H9 (cell line): Measurements from ENCODE around the gene UNC50. TPM values are rescaled to one million over a fixed set of nuclear protein-coding genes. Genes with fewer than 3 reads are reported as not detected.

ENCODE experiments used
- DNase-seq: peaks from one replicate; pipeline ENCODE4 v3.0.0-alpha.2; 2017
- H2AFZ ChIP-seq: one replicate; pipeline ENCODE4 v1.6.1; 2013; ENCODE audit warnings: mild to moderate bottlenecking, low read length, control low read depth, moderate library complexity
- H2AK5ac ChIP-seq: 2 replicates; pipeline ENCODE4 v1.6.1; 2013; ENCODE audit warnings: low read length, control low read depth, mixed read lengths; ENCODE audit not compliant: insufficient read length
- H2BK120ac ChIP-seq: one replicate; pipeline ENCODE4 v1.6.1; 2013; ENCODE audit warnings: low read depth, mild to moderate bottlenecking, low read length, control low read depth, inconsistent platforms; ENCODE audit not compliant: poor library complexity, severe bottlenecking
- H2BK12ac ChIP-seq: 2 replicates; pipeline ENCODE4 v1.6.1; 2013; ENCODE audit warnings: low read length, control low read depth, mixed read lengths, low read depth; ENCODE audit not compliant: insufficient read length
- H2BK15ac ChIP-seq: 2 replicates; pipeline ENCODE4 v1.6.1; 2013; ENCODE audit warnings: low read depth, low read length, control low read depth
- H2BK20ac ChIP-seq: one replicate; pipeline ENCODE4 v1.6.1; 2013; ENCODE audit warnings: low read depth, mild to moderate bottlenecking, low read length, control low read depth, inconsistent platforms; ENCODE audit not compliant: poor library complexity, severe bottlenecking
- H2BK5ac ChIP-seq: 2 replicates; pipeline ENCODE4 v1.6.1; 2013; ENCODE audit warnings: low read length, control low read depth, mixed read lengths; ENCODE audit not compliant: insufficient read length
- H3K14ac ChIP-seq: 2 replicates; pipeline ENCODE4 v1.6.1; 2013; ENCODE audit warnings: low read length, control low read depth; ENCODE audit not compliant: insufficient read depth
- H3K18ac ChIP-seq: 2 replicates; pipeline ENCODE4 v1.6.1; 2013; ENCODE audit warnings: low read depth, mild to moderate bottlenecking, mixed read lengths, low read length, control low read depth; ENCODE audit not compliant: insufficient read length
- H3K23ac ChIP-seq: 2 replicates; pipeline ENCODE4 v1.6.1; 2013; ENCODE audit warnings: low read length, control low read depth, mixed read lengths, low read depth; ENCODE audit not compliant: insufficient read length
- H3K23me2 ChIP-seq: 2 replicates; pipeline ENCODE4 v1.6.1; 2013; ENCODE audit warnings: low read depth, mild to moderate bottlenecking, mixed read lengths, low read length, control low read depth; ENCODE audit not compliant: insufficient read length, poor library complexity, severe bottlenecking
- H3K27ac ChIP-seq: 2 replicates; pipeline ENCODE4 v1.5.1; 2013; ENCODE audit warnings: low read length, control low read depth, mixed read lengths, low read depth; ENCODE audit not compliant: insufficient read length
- H3K27me3 ChIP-seq: 2 replicates; pipeline ENCODE4 v1.6.1; 2013; ENCODE audit warnings: low read length, control low read depth, inconsistent platforms; ENCODE audit not compliant: insufficient read depth
- H3K4ac ChIP-seq: 2 replicates; pipeline ENCODE4 v1.6.1; 2013; ENCODE audit warnings: low read depth, mild to moderate bottlenecking, control low read depth, inconsistent platforms, low read length, moderate library complexity
- H3K4me1 ChIP-seq: 2 replicates; pipeline ENCODE4 v1.6.1; 2013; ENCODE audit warnings: low read length, control low read depth, inconsistent platforms; ENCODE audit not compliant: insufficient read depth
- H3K4me2 ChIP-seq: 2 replicates; pipeline ENCODE4 v1.6.1; 2013; ENCODE audit warnings: low read length, control low read depth, mixed read lengths; ENCODE audit not compliant: insufficient read length, insufficient read depth
- H3K56ac ChIP-seq: 2 replicates; pipeline ENCODE4 v1.6.1; 2013; ENCODE audit warnings: low read depth, mild to moderate bottlenecking, mixed read lengths, low read length, control low read depth; ENCODE audit not compliant: insufficient read length
- H3K79me1 ChIP-seq: 2 replicates; pipeline ENCODE4 v1.6.1; 2013; ENCODE audit warnings: low read depth, mild to moderate bottlenecking, moderate library complexity, low read length, control low read depth, inconsistent platforms; ENCODE audit not compliant: insufficient read depth, poor library complexity, severe bottlenecking
- H3K79me2 ChIP-seq: 2 replicates; pipeline ENCODE4 v1.6.1; 2013; ENCODE audit warnings: low read length, control low read depth, inconsistent platforms; ENCODE audit not compliant: insufficient read depth
- H3K9ac ChIP-seq: 2 replicates; pipeline ENCODE4 v1.6.1; 2013; ENCODE audit warnings: low read length, control low read depth, mixed read lengths; ENCODE audit not compliant: insufficient read length; ENCODE audit errors: extremely low read depth
- H3K9me3 ChIP-seq: one replicate; pipeline ENCODE4 v1.6.1; 2013; ENCODE audit warnings: low read depth, low read length, inconsistent platforms; ENCODE audit not compliant: control insufficient read depth
- H3T11ph ChIP-seq: one replicate; pipeline ENCODE4 v1.6.1; 2013; ENCODE audit warnings: mild to moderate bottlenecking, low read length, control low read depth, inconsistent platforms
- H4K20me1 ChIP-seq: one replicate; pipeline ENCODE4 v1.6.1; 2013; ENCODE audit not compliant: control insufficient read depth, insufficient read length, insufficient read depth
- H4K5ac ChIP-seq: 2 replicates; pipeline ENCODE4 v1.6.1; 2013; ENCODE audit warnings: low read depth, mild to moderate bottlenecking, mixed read lengths, low read length, control low read depth; ENCODE audit not compliant: insufficient read length
- H4K8ac ChIP-seq: replicated peaks from 2 replicates; pipeline ENCODE4 v1.6.1; 2013; ENCODE audit warnings: low read length, control low read depth, mixed read lengths, low read depth; ENCODE audit not compliant: insufficient read length
- H4K91ac ChIP-seq: 2 replicates; pipeline ENCODE4 v1.6.1; 2013; ENCODE audit warnings: low read depth, mild to moderate bottlenecking, moderate library complexity, mixed read lengths, low read length, control low read depth; ENCODE audit not compliant: insufficient read length
- H3K27ac Mint-ChIP-seq, 3 experiments: 2 replicates in 2 of 3; 3 replicates in 1 of 3; pipeline ENCODE4 v1.8.0; 2020 to 2021; ENCODE audit warnings: mixed read lengths in 3 of 3, mild to moderate bottlenecking in 1 of 3, moderate library complexity in 1 of 3
- H3K27me3 Mint-ChIP-seq: 2 replicates; pipeline ENCODE4 v1.8.0; 2021; ENCODE audit warnings: low read depth, mild to moderate bottlenecking, moderate library complexity, mixed read lengths
- H3K36me3 Mint-ChIP-seq, 3 experiments: 2 replicates in 2 of 3; 3 replicates in 1 of 3; pipeline ENCODE4 v1.8.0; 2020 to 2021; ENCODE audit warnings: low read depth in 3 of 3, mixed read lengths in 3 of 3; ENCODE audit not compliant: insufficient read depth in 1 of 3
- H3K4me1 Mint-ChIP-seq, 2 experiments: 2 replicates each; pipeline ENCODE4 v1.8.0; 2020; ENCODE audit warnings: mixed read lengths in 2 of 2
- H3K4me3 Mint-ChIP-seq, 2 experiments: 2 replicates in 1 of 2; 3 replicates in 1 of 2; pipeline ENCODE4 v1.8.0; 2020 to 2021; ENCODE audit warnings: mild to moderate bottlenecking in 2 of 2, mixed read lengths in 2 of 2, moderate library complexity in 1 of 2
- H3K9me3 Mint-ChIP-seq, 2 experiments: 2 replicates in 1 of 2; 3 replicates in 1 of 2; pipeline ENCODE4 v1.8.0; 2020; ENCODE audit warnings: mild to moderate bottlenecking in 2 of 2, mixed read lengths in 2 of 2, moderate library complexity in 1 of 2
- CTCF ChIP-seq: fragments of 200-600 bp; sonication (generic); conservative IDR thresholded peaks from 3 replicates; pipeline ENCODE4 v1.8.0; 2021; ENCODE audit warnings: antibody characterized with exemption, mild to moderate bottlenecking
- WGBS: extraction: QIAGEN DNeasy Blood & Tissue Kit; methylation state at CpG from one replicate; pipeline ENCODE4 v1.1.7; 2013; ENCODE audit warnings: missing lambda C conversion rate, low lambda C conversion rate, mixed read lengths; ENCODE audit not compliant: insufficient read length; ENCODE audit errors: extremely low coverage; 5-methylcytosine and 5-hydroxymethylcytosine counted together
- total RNA-seq: library from RNA; stranded (reverse); gene quantifications from 2 replicates; pipeline ENCODE4 v1.2.1, GENCODE V29; 2021

Gene UNC50
- total RNA-seq, 1 experiment from 2014 or later, result 35.4 TPM

GRCh38 chr2:98654699-98655495 lies 46.5 kb downstream of the UNC50 start:
- no peaks in the 10 kb centered on the region for H3K79me2 ChIP-seq
- no peak overlapping the region for H2BK20ac ChIP-seq
- no peak for TF ChIP-seq CTCF
- no peaks in the 10 kb centered on the region for H3K4me1 Mint-ChIP-seq
- no peak overlapping the region for H3K23ac ChIP-seq
- no peak overlapping the region for H2BK5ac ChIP-seq
- no peak overlapping the region for H3T11ph ChIP-seq
- no peak overlapping the region for H3K27ac ChIP-seq
- H3K18ac ChIP-seq, result no peak overlapping the region
- H3K4me1 ChIP-seq, result no peaks in the 10 kb centered on the region
- no peak overlapping the region for H3K27ac Mint-ChIP-seq
- no peaks in the 10 kb centered on the region for H3K27me3 ChIP-seq
- H3K4me2 ChIP-seq, result no peak overlapping the region
- no peak overlapping the region for H4K5ac ChIP-seq
- H3K79me1 ChIP-seq, result no peaks in the 10 kb centered on the region
- no peak overlapping the region for H2BK12ac ChIP-seq
- no peaks in the 10 kb centered on the region for H3K9me3 ChIP-seq
- no peak overlapping the region for H3K9ac ChIP-seq
- no peak overlapping the region for H2BK120ac ChIP-seq
- H4K8ac ChIP-seq, result no peak overlapping the region
- H3K56ac ChIP-seq, result no peak overlapping the region
- H2AFZ ChIP-seq, result no peak overlapping the region
- H3K23me2 ChIP-seq, result no peaks in the 10 kb centered on the region
- H4K91ac ChIP-seq, result no peak overlapping the region
- H2AK5ac ChIP-seq, result no peak overlapping the region
- H3K4ac ChIP-seq, result no peak overlapping the region
- H4K20me1 ChIP-seq, result no peaks in the 10 kb centered on the region
- no peak for DNase-seq
- no peak overlapping the region for H3K4me3 Mint-ChIP-seq
- H2BK15ac ChIP-seq, result no peak overlapping the region
- no peaks in the 10 kb centered on the region for H3K27me3 Mint-ChIP-seq
- H3K9me3 Mint-ChIP-seq, result no peaks in the 10 kb centered on the region; a peak in 1 of 5 replicates
- no peak overlapping the region for H3K14ac ChIP-seq
- no CpG with 5 or more reads among the region's 3 CpGs for WGBS
- no peaks in the 10 kb centered on the region for H3K36me3 Mint-ChIP-seq
